Vagina (tissue), 2 donors: ENCODE measurements around the gene GTF3C1. TPM values are rescaled to one million over a fixed set of nuclear protein-coding genes. Genes with fewer than 3 reads are reported as not detected.

Source experiments
- DNase-seq, 2 donors: peaks; one replicate each; pipeline ENCODE4 v3.0.0-alpha.2; 2017; ENCODE audit errors: extremely low spot score in 2 of 2
- H3K27ac ChIP-seq: fragments of 200-600 bp; sonication (generic); one replicate; pipeline ENCODE4 v1.5.1; 2019
- H3K27me3 ChIP-seq: fragments of 200-600 bp; sonication (generic); one replicate; pipeline ENCODE4 v1.5.1; 2019
- H3K36me3 ChIP-seq, 2 donors: fragments of 200-600 bp; sonication (generic); one replicate each; pipeline ENCODE4 v1.5.1; 2017 to 2019
- H3K4me1 ChIP-seq: fragments of 200-600 bp; sonication (generic); one replicate; pipeline ENCODE4 v1.5.1; 2019
- H3K4me3 ChIP-seq, 2 donors: fragments of 200-600 bp; sonication (generic); 1 replicate in 1 of 2; 2 replicates in 1 of 2; pipeline ENCODE4 v1.5.1; 2016 to 2019
- H3K9me3 ChIP-seq: fragments of 200-600 bp; sonication (generic); one replicate; pipeline ENCODE4 v1.5.1; 2019
- CTCF ChIP-seq, 3 experiments: fragments of 450-650 bp in 2 of 3; fragments of 200-600 bp in 1 of 3; sonication (generic) in 1 of 3; IDR thresholded peaks; one replicate each; pipeline ENCODE4 v1.5.1; 2017 to 2019; ENCODE audit warnings: antibody characterized with exemption in 3 of 3, mild to moderate bottlenecking in 2 of 3, moderate library complexity in 2 of 3
- POLR2A ChIP-seq, 2 donors: fragments of 450-650 bp; IDR thresholded peaks; one replicate each; pipeline ENCODE4 v1.6.1; 2017; ENCODE audit warnings: antibody characterized with exemption in 2 of 2, mild to moderate bottlenecking in 2 of 2, moderate library complexity in 2 of 2
- POLR2AphosphoS5 ChIP-seq, 2 donors: sonication (generic); formaldehyde crosslinking; IDR thresholded peaks; one replicate each; pipeline ENCODE4 v1.9.0; 2017; ENCODE audit warnings: antibody characterized with exemption in 2 of 2, mild to moderate bottlenecking in 2 of 2, low read depth in 1 of 2; ENCODE audit not compliant: insufficient read depth in 1 of 2
- intact Hi-C: fragments of 100-400 bp; cut with DNase I; formaldehyde crosslinking; loops from one replicate; pipeline ENCODE4 v1.15.1; 2023
- total RNA-seq: library from RNA; depleted of rRNA; stranded (reverse); fragments of >200 nt; gene quantifications from one replicate; pipeline ENCODE4 v1.2.3, GENCODE V29; 2016

GTF3C1 gene
- total RNA-seq, 1 donor from 2014 or later = 133 TPM

GRCh38 chr16:27485811-27486210, 63.9 kb downstream of the GTF3C1 start:
- H3K4me3 ChIP-seq = no peak overlapping the region
- no peak for DNase-seq
- TF ChIP-seq CTCF (IDR thresholded peaks at IDR 0.05) (no peak), POLR2A (IDR thresholded peaks at IDR 0.05) (no peak), POLR2AphosphoS5 (IDR thresholded peaks at IDR 0.05; ENCODE audit: insufficient read depth in 1 of 2, low read depth in 1 of 2) (no peak)
- H3K27me3 ChIP-seq = no peaks in the 10 kb centered on the region
- intact Hi-C loops = no loop called here
- no peaks in the 10 kb centered on the region for H3K4me1 ChIP-seq
- H3K36me3 ChIP-seq = peaks cover 0 to 100% of the 10 kb centered on the region in 2 donors
- no peak overlapping the region for H3K27ac ChIP-seq
- H3K9me3 ChIP-seq = no peaks in the 10 kb centered on the region

- Histone ChIP-seq H3K9me3 (no peaks in the 10 kb centered on the region), H3K36me3 (peaks cover 0 to 99% of the 10 kb centered on the region in 2 donors)
- intact Hi-C loops = no loop called here
Measured at GRCh38 chr16:27485126-27485525, 64.6 kb downstream of the GTF3C1 start.

GRCh38 chr16:27483624-27484023, 66.1 kb downstream of the GTF3C1 start:
- H3K36me3 ChIP-seq = peaks cover 0 to 84% of the 10 kb centered on the region in 2 donors
- intact Hi-C loops = no loop called here
- H3K4me1 ChIP-seq = no peaks in the 10 kb centered on the region

More at GRCh38 chr16:27485126-27485525, 64.6 kb downstream of the GTF3C1 start:
- DNase-seq = no peak
- Histone ChIP-seq H3K27ac (no peak overlapping the region), H3K4me1 (no peaks in the 10 kb centered on the region), H3K27me3 (no peaks in the 10 kb centered on the region), H3K4me3 (no peak overlapping the region)
- TF ChIP-seq POLR2A (IDR thresholded peaks at IDR 0.05) = no peak
- no peak for TF ChIP-seq CTCF (IDR thresholded peaks at IDR 0.05)
- no peak for TF ChIP-seq POLR2AphosphoS5 (IDR thresholded peaks at IDR 0.05; ENCODE audit: insufficient read depth in 1 of 2, low read depth in 1 of 2)

GRCh38 chr16:27483088-27483437, 66.7 kb downstream of the GTF3C1 start:
- H3K4me1 ChIP-seq = no peaks in the 10 kb centered on the region
- TF ChIP-seq CTCF (IDR thresholded peaks at IDR 0.05) (no peak), POLR2AphosphoS5 (IDR thresholded peaks at IDR 0.05; ENCODE audit: insufficient read depth in 1 of 2, low read depth in 1 of 2) (no peak), POLR2A (IDR thresholded peaks at IDR 0.05) (no peak)
- no peak overlapping the region for H3K4me3 ChIP-seq
- no peak for DNase-seq
- H3K27me3 ChIP-seq = no peaks in the 10 kb centered on the region
- no peak overlapping the region for H3K27ac ChIP-seq
- H3K36me3 ChIP-seq = peaks cover 0 to 82% of the 10 kb centered on the region in 2 donors
- intact Hi-C loops = no loop called here
- H3K9me3 ChIP-seq = no peaks in the 10 kb centered on the region

More at GRCh38 chr16:27483624-27484023, 66.1 kb downstream of the GTF3C1 start:
- TF ChIP-seq CTCF (IDR thresholded peaks at IDR 0.05) (no peak), POLR2A (IDR thresholded peaks at IDR 0.05) (no peak), POLR2AphosphoS5 (IDR thresholded peaks at IDR 0.05; ENCODE audit: insufficient read depth in 1 of 2, low read depth in 1 of 2) (no peak)
- no peak for DNase-seq
- no peaks in the 10 kb centered on the region for H3K27me3 ChIP-seq
- no peak overlapping the region for H3K27ac ChIP-seq
- no peaks in the 10 kb centered on the region for H3K9me3 ChIP-seq
- H3K4me3 ChIP-seq = no peak overlapping the region

- TF ChIP-seq CTCF (IDR thresholded peaks at IDR 0.05) (no peak), POLR2AphosphoS5 (IDR thresholded peaks at IDR 0.05; ENCODE audit: insufficient read depth in 1 of 2, low read depth in 1 of 2) (no peak), POLR2A (IDR thresholded peaks at IDR 0.05) (no peak)
- H3K4me1 ChIP-seq = no peaks in the 10 kb centered on the region
- no peaks in the 10 kb centered on the region for H3K27me3 ChIP-seq
- no peak overlapping the region for H3K4me3 ChIP-seq
- H3K36me3 ChIP-seq = peaks cover 0 to 82% of the 10 kb centered on the region in 2 donors
- intact Hi-C loops = no loop called here
- DNase-seq = no peak
- no peaks in the 10 kb centered on the region for H3K9me3 ChIP-seq
- no peak overlapping the region for H3K27ac ChIP-seq
Measured at GRCh38 chr16:27482397-27483087, 67.2 kb downstream of the GTF3C1 start.
